Stimulated activated CD8-positive, alpha-beta memory T cell treated with anti-CD3 and anti-CD28 coated beads, Interleukin-2, amount 100 ng/mL, for 1 hour (primary cell): Measurements from ENCODE around the gene MBOAT7.
"Not testable (repeated sequence)": the region's sequence is repeated elsewhere in the genome, so short reads cannot be mapped to it uniquely, and the experiment has no call there.

Experiments
- DNase-seq, 2 donors: peaks; one replicate each; pipeline ENCODE4 v3.0.0-alpha.2; 2020; ENCODE audit warnings: low read depth in 2 of 2

The MBOAT7 gene

DNA sequence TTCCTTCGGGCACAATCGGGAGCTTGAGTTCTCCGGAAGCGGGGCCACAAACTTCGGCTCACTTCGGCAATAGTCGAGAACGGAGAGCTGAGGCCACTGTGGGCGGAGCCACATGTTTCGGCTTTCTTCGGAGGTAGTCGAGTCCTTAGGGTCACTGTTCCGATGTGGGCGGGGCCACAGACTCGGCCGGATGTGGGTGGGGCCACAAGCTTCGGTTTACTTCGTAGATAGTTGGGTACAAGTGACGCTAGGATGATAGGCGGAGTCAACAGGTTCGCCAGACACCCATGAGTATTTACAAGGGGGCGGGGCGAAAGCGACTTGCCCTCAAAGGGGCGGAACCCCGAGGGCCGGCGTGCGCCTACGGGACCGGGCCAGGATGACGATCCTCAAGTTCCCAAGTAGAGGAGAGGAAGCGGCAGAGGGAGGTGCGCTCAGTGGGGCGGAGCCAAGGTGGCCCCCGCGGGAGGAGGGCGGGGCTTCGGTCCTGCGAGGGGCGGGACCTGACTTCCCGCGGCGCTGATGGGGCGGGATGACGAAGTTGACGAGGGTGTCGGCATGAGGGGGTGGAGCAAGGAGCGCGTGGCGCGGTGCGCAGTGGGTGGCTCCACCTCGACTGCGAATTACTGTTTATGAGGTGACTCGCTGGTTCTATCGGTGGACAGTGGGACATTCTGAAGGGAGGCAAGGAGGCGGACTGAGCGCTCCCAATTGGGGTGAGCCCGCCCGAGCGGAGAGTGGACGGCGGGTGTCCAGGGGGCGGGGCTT lies 539 bp upstream of the MBOAT7 start:
- peak; percentile 100 for DNase-seq

DNA sequence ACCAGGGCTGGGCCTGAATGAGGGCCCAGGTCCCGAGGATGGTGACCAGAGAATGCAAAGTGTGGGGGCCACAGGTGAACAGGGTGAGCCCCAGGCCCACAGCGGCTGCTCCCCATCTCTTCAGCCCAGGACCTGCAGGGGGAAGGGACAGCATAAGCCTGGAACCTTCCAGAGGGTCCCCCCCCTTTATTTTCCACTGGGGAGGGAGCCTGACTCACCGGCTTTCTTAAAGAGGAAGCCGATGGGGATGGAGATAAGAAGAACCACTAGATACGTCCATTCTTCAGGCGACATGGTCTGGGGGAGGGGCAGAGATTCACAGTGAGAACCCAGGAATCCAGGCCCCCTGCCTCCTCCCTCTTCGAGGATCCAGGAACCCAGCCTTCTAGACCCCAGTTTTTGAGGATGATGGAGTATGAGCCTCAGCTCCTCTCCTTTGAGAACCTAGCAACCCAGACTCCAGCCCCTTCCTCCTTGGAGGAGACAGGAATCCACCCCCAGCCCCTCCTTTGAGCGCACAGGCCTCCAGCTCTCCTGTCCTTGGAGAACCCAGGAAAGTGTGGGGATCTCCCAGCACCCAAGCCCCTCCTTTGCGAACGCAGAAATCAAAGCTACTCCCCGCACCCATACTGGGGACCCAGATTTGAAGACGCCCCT lies 1.0 kb downstream of the MBOAT7 start:
- DNase-seq = no peak

DNA sequence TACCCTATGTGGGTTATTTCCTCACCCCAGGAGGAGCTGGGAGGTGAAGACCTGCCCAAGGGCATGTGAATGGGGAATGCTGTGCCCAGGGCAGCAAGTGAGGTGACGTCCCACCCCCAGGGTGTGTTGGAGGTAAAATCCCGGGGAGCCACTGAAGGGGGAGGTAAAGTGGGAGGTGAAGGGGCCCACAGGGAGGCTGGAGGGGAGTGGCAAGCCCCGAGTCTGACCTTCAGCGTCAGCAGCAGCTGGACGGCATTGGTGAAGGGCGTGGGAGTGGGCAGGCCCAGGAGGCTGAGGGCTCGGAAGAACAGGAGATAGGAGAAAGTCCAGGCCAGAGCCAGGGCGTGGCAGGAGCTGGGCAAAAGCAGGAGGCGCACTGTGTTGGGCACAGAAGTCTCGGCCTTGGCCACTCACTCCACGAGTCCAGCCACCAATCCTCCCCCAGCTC lies 2.4 kb downstream of the MBOAT7 start:
- DNase-seq = no peak

DNA sequence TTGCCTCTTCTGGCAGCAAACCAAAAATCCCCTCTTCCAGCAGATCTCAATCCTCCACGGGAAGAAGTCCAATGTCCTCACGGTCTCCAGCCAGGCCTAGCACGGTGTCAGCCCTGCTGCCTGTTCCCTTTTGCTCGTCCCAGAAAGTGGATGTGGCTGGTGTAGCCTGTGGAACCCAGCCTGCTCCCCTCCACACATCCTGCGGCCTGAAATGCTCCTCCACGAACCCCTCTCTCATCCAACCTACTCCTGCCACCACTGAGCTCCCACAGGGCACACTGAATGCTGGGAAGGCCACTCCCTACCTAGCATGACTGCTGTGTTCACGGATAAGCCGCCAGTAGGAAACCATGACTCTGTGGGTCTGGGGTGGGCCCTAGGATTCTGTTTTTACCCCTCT lies 3.0 kb downstream of the MBOAT7 start:
- DNase-seq = no peak

DNA sequence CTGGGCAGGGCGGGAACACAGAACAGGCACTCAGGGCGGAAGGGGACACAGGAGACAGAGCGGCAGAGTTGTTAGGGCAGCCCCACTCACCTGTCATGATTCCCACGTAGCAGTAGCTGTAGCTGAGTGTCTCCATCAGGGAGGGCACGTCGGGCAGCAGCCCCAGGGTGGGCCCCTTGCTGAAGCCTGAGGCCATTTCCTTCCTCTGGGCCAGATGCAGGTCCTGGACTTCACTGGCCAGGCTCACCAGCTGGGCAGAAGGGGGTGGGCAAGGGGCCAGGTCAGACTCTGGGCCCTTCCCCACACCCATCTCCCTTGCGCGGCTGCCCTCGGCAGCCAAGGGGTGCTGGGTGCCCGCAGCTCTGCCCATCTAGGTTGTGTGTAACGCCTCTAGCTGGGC lies 5.9 kb downstream of the MBOAT7 start:
- DNase-seq = no peak

DNA sequence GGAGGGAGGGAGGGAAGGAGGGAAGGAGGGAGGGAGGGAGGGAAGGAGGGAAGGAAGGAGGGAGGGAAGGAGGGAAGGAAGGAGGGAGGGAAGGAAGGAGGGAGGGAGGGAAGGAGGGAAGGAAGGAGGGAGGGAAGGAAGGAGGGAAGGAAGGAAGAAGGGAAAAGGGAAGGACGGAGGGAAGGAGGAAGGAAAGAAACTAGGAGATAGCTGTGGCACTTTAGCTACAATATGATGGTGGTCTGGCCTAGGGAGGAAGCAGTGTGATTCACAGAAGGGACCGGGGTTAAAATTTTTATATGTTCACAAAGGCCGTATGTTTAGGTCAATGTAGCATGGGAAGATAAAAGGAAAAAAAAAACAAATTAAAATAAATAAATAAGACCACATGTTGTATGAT lies 7.5 kb downstream of the MBOAT7 start:
- DNase-seq = not testable (repeated sequence)

DNA sequence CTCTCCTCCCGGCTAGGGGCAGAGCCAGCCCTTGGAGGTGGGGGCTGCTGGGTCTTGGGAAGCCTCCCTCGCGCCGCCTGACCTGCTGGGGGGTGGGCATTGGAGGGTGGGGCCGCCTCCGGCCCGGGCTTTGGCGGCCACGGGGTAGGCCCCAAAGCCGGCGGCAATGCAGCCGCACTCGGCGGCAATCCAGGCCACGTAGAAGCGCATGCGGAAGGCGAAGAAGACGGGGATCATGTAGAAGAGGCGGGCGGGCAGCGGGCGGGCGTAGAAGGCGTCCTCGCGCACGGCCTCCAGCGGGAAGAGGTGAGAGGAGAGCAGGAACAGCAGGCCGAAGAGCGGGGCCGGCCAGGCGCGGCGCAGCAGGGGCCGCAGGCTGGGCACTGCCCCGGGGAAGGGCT lies 8.7 kb downstream of the MBOAT7 start:
- no peak for DNase-seq

DNA sequence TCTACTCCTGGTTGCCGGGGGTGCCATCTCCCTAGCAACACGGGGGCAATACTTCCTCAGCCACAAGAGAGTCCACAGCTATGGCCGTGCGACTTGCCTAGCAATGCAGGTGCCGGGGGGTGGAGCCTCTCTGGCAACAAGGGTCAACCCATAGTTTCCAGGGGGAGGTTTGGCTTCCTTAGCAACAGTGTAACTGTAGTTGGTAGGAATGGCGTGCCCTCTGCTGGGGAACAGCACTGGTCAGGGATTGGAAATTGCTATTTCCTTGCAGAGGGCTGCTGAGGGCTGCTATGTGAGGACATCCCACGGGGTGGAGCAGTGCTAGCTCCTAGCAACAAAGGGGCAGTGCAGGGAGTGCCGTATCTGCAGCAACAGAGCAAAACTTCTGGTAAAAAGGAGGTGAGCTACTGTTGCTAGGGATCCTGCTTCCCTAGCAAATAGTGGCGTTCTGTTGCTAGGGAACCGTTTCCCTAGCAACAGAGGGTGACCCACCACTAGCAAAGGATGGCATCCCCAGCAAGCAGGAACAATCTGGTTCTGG lies 9.4 kb downstream of the MBOAT7 start:
- no peak for DNase-seq

DNA sequence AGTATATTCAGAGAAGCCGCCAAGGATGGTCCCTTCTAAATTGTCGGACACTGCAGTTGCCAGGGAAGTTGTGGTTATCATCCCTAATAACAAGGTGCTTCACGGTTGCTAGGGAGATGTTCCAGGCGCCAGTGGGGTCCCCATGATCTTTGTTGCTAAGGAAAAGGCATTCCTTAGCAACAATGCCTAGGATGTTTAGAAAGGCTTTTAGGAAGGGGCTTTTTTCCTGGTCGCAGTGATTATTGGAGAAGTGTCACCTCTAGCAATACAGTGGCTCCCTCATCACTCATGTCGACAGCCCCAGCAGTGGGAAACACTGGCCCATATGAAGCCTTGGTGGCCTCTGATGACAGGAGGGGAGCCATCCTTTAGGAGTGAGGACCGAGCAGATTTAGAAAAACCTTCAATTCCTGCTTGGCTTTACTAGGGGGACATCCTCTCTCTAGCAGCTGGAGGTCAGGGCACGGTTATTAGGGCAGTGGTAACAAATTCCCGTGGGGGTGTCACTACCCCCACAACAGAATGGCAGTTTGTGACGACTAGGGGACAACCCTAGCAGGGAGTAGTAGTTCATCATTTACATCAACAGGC lies 10.0 kb downstream of the MBOAT7 start:
- DNase-seq = no peak

DNA sequence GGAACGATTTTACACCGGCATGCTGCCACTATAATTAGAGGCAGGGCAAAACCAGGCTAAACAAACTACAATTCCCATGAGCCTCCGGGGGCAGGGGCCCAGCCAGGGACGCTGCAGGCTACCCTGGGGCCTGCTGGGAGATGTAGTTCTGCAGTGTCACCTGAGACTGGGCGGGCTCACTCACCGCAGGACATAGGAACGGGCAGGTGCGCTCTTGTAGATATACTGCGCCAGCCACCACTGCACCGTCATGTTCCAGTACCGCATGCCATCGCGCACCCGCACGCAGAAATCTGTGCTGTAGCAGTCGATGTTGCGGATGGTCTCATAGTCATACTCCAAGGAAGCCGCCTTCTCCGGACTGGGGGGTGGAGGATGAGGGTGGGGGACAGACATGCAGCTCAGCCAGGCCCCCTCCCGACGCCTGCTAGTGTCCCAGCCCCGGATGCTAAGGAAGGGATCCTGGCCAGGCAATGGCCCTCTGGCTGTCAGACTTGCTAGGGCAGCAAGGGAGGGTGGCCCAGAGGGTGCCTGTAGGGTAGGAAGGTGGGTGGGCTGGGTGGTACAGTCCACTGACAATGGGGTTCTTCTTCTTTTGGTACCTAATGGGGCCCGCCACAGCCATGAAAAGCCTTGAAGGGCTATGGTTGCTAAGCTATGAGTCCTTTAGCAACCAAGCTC lies 10.7 kb downstream of the MBOAT7 start:
- no peak for DNase-seq

DNA sequence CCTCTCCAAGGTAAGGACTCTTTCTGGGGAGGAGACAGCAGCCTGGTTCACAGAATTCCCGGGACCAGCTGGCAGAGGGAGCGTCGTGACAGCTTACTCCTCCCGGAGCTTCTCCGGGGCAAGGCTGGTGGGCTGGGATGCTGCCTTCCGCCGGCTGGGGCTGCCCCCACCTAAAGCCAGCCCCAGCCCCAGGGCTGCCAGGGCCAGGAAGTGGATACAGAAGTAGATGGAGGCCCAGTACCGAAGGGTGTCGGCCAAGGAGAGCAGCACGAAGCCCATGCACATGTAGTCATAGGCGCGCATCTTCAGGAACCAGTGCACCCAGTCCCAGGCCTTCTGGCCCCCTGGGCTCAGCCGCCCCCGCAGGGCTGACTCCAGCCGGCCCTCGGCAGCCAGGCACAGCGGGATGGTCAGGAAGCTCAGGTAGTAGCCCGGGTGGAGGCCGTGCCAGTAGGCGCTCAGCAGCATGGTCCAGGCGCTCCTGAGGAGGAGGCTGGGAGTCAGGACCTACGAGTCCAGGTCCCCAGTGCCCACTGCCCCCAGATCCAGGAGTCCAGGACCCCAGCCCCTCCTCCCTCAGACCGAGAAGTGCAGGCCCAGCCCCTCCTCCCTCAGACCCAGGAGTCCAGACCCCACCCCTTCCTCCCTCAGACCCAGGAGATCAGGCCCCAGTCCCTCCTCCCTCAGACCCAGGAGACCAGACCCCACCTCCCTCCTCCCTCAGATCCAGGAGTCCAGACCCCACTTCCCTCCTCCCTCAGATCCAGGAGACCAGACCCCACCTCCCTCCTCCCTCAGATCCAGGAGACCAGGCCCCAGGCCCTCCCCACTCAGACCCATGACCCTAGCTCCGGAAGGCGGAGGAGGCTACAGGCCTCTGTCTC lies 15.2 kb downstream of the MBOAT7 start:
- no peak for DNase-seq

DNA sequence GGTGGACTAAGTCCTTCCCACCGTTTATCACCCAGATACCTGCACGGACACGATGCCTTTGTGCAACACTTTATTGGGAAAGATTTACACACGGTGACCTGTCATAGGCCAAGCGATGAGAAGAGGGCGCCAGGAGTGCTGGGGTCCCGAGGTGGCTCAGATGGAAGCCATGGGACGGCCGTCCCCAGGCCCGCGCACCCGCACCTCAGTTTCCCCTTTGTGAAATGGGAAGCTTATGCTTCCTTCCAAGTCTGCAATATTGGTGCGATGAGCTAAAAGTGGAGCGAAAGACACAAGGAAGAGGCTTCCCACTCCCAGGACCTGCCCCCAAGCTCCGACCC lies 16.1 kb downstream of the MBOAT7 start:
- no peak for DNase-seq

DNA sequence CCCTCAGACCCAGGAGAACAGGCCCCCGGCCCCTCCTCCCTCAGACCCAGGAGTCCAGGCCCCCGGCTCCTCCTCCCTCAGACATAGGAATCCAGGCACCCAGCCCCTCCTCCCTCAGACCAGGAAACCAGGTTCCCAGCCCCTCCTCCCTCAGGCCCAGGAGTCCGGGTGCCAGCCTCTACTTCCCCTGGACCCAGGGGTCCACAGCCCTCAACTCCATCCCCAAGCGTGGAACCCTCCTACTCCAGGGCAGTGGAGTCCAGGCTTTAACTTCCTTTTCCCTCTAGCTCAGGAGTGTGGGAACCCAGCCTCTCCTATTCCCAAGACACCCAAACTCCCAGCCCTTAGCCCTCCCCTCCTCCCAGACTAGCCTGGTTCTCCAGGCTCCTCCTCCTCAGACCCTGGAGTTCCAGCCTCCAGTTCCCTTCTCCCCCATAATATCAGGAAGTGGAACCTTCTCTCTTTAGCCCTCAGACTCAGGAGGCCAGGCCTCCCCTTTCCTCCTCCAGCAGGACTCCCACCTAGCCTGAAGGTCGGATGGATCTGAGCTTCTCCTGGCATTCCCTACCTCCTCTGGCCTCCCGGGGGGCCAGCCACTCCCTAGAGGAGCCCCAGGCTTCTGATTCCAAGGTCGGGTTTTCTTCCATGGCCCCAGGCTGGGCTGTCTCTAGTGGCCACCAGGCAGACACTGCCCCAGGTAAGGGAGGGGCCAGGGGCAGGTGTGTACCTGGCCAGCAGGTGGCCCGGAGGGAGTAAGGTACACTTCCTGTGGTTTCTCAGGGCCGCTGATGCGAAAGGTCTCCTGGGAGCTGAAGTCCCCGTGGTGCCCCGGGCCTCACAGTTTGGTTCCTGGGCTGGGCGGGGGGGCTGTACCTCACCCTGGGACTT lies 16.7 kb downstream of the MBOAT7 start, which contains the start of gene TMC4:
TMC4 (minus strand) TSS at position 690 of the 888 bp plus-strand sequence; CDS start at position 647, 43 bp downstream.
- DNase-seq = no peak

DNA sequence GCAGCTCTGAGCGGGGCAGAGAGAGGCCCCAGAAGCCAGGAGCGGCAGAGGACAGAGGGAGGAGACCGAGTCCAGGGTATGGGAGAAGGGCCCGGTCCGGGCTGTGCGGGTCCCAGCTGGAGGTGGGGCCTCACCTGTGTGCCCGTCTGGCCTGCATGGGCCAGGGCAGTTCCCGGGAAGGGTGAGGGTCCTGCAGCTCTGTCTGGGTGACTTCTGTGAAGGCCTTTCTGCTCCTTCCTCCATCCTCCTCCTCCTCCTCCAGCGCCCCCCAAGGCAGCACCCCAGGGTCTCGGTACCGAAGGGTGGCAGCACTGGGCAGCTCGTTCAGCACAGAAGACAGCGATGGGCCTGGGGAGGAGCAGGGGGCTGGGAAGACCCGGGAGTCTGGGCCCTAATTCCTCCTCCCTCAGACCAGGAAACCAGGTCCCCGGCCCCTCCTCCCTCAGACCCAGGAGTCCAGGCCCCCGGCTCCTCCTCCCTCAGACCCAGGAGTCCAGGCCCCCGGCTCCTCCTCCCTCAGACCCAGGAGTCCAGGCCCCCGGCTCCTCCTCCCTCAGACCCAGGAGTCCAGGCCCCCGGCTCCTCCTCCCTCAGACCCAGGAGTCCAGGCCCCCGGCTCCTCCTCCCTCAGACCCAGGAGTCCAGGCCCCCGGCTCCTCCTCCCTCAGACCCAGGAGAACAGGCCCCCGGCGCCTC lies 17.5 kb downstream of the MBOAT7 start:
- DNase-seq = not testable (repeated sequence)

DNA sequence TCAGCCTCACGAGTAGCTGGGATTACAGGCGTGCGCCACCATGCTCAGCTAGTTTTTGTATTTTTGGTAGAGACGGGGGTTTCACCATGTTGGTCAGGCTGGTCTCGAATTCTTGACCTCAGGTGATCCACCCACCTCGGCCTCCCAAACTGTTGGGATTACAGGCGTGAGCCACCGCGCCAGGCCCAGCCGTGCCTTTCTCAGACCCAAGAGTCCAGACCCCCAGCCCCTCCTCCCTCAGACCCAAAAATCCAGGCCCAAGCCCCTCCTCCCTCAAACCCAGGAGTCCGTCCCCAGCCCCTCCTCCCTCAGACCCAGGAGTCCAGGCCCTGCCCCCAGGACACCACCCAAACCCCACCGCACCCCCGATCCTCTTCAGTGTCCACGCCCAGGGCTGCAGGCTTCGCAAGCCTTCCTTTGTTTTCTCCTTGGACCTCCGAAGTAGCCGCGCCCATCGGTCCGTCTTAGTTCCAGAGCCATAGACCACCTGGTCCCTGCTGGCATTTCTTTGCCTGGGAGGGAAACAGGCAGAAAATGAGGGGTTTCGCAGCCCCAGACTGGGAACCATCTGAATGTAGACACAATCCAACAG lies 20.1 kb downstream of the MBOAT7 start:
- no peak for DNase-seq

DNA sequence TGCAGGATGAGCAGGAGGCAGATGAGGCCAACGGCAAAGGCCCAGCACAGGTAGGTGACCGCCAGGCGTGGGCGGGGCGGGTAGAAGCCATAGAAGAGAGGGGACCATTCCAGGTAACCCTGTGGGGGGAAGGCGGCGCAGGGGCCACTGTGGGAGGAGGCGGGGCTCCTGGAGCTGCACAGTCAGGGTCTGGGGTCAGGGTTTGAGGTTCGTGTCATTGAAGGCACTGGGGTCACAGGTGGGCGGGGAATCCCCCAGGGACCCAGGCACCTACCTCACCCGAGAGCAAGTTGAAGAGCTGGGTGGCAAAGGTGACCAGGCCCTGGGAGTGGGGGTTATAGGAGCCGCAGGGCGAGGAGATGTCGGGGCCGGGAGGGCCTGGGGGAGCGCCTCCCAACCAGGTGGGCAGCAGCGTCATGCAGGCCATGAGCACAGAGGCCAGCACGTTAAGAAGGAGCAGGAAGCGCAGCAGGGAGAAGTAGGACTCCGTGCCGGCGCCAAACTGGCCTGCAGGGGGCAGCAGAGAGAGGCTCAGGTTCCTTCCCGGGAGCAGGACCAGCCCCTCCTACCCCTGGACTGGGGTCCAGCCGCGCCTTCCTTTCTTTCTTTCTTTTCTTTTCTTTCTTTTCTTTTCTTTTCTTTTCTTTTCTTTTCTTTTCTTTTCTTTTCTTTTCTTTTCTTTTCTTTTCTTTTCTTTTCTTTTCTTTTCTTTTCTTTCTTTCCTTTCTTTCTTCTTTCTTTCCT lies 21.0 kb downstream of the MBOAT7 start:
- DNase-seq = peak; percentile 81 to 87

DNA sequence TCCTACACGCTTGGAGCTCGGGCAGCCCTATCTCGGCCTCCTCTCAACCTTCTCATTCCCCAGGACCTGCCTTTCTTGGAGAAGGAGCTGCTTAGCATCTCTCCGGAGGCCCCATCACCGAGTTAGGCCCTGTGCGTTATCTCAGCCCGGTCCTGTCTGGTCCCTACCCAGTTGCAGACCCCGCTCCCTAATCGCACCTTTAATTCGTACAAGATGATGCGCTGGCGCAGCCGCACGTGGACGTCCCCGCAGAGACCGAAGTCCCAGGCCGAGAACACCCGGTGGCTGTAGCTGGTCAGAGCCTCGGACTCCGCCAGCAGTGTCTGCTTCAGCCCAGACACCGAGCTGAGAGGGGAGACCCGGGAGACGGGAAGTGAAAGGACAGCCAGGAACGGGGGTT lies 24.2 kb downstream of the MBOAT7 start:
- DNase-seq = no peak

DNA sequence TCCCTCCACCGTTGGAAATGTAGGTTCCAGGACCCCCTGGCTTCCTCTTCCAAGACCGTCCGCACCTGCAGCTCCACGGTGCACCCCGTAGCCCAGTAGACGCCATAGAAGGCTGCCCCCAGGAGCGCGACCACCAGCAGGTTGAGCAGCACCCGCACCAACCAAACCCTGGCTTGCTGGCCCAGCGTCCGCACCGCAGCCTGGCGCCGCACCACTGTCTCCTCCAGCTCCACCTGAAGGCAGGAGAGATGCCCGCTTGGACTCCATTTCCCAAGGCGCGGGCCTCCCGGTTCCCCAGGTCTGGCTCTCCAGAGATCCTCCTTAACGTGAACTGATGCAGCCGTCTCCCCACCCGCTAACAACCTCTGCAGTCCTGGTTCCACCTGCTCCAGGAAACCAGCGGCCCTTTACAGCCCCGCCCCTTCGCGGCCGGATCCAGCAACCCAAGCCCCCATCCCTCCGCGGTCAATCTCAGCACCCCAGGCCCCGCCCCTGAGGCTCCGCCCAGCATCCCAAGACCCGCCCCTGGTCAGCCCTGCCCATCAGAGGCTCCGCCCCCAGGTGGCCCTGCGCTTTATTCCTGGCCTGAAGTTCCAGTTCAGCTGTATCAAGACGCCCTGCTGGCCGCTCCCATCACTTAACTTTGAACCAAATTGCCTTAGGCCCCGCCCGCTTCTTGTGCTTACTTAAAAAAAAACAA lies 24.9 kb downstream of the MBOAT7 start:
- no peak for DNase-seq
